ENCODE data around the gene ANKDD1B. TPM values are rescaled to one million over a fixed set of nuclear protein-coding genes. Genes with fewer than 3 reads are reported as not detected.
A peak's percentile ranks its signal among the peaks of the same experiment; 100 is the strongest.

The ANKDD1B gene
- total RNA-seq, 1 experiment from 2014 or later, result 0.10 TPM

DNA sequence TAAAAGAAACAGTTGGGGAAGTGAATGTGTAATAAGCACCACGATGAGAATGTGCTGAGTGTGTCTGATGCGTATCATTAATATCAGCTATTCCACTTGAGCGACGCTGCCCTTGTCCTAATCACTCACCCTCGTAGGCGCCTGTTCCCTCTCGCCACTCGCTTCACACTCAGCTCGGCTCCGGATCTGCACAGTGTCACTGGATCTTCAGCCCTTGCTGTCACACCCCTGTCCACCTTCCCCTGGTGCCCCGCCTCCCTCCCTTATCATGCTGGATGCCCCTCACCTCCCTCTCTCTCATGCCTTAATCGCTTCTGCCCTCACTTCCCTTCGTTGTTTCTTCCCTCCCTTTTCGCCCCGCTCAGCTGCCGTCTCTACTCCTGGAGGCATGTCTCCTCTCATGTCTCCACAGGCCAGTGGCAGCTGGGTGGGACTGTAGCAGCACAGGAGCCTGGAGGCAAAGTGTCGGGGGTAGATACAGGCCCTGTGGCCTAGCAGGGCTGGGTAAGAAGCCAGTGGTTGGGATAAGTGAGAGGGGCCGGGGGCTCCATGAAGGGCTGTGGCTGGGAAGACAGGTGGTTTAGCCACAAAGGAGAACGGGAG lies 43.5 kb downstream of the ANKDD1B start:
- no TSS peak for BruUV-seq (replicated peaks)
- DNase-seq (ENCODE audit: low read depth, low spot score) (no peak), ATAC-seq (no peak)
- ChIA-PET POLR2A (no interaction called here), CTCF (no interaction called here)
- no peaks in the 10 kb centered on the region for H3K4me1 ChIP-seq (ENCODE audit: control insufficient read depth, insufficient read depth, low read length)
- intact Hi-C loops (cut with micrococcal nuclease; ENCODE audit: unreplicated experiment), result no loop called here
- no peaks in the 10 kb centered on the region for H3K9me3 ChIP-seq (ENCODE audit: control insufficient read depth, insufficient read depth, low read depth, low read length)
- no peaks in the 10 kb centered on the region for H3K36me3 ChIP-seq (ENCODE audit: control insufficient read depth, insufficient read depth, low read length)
- in situ Hi-C loops (cut with HindIII; ENCODE audit: low pct_unique_long_range_greater_than_20kb, low sequenced_read_pairs), result no loop called here
- TF ChIP-seq REST (IDR thresholded peaks at IDR 0.05; ENCODE audit: insufficient read depth in 1 of 2, low read depth in 2 of 2, low read length in 1 of 2), result no peak
- no peak for TF ChIP-seq CTCF (IDR thresholded peaks at IDR 0.05)
- H3K4me3 ChIP-seq (ENCODE audit: low read depth in 2 of 2, low read length in 2 of 2), result no peak overlapping the region
- no peaks in the 10 kb centered on the region for H3K27me3 ChIP-seq (ENCODE audit: control insufficient read depth, insufficient read depth, low read length)
- no peak overlapping the region for H3K27ac ChIP-seq (ENCODE audit: low read length)

GRCh38 chr5:75656311-75657003 lies 45.2 kb downstream of the ANKDD1B start:
- ChIA-PET POLR2A (no interaction called here), CTCF (interaction anchor here (0.5 kb wide), 1 partner anchor 432 kb away, joined by 4 read pairs; no protein-coding TSS in a partner anchor)
- BruUV-seq (replicated peaks), result no TSS peak
- ATAC-seq (0 out of 2 replicates have a peak, but pooled peaks have one; percentile 30), DNase-seq (ENCODE audit: low read depth, low spot score) (no peak)
- TF ChIP-seq SIN3A (IDR thresholded peaks at IDR 0.05; ENCODE audit: borderline replicate concordance, insufficient read depth, low read depth, low read length), result no peak
- no peak for TF ChIP-seq TCF7L2 (IDR thresholded peaks at IDR 0.05; ENCODE audit: low read depth, low read length)
- no peak for TF ChIP-seq POLR2AphosphoS5 (IDR thresholded peaks at IDR 0.05; ENCODE audit: low read depth, low read length)
- no peak for TF ChIP-seq CTCF (IDR thresholded peaks at IDR 0.05)
- no peak for TF ChIP-seq REST (IDR thresholded peaks at IDR 0.05; ENCODE audit: insufficient read depth in 1 of 2, low read depth in 2 of 2, low read length in 1 of 2)
- intact Hi-C loops (cut with micrococcal nuclease; ENCODE audit: unreplicated experiment) (no loop called here), in situ Hi-C loops (cut with HindIII; ENCODE audit: low pct_unique_long_range_greater_than_20kb, low sequenced_read_pairs) (no loop called here)
- Histone ChIP-seq H3K27me3 (ENCODE audit: control insufficient read depth, insufficient read depth, low read length) (no peaks in the 10 kb centered on the region), H3K4me3 (ENCODE audit: low read depth in 2 of 2, low read length in 2 of 2) (peak overlapping the region in 1 of 2 experiments; percentile 7; a peak in 2 of 4 replicates), H3K9me3 (ENCODE audit: control insufficient read depth, insufficient read depth, low read depth, low read length) (no peaks in the 10 kb centered on the region), H3K27ac (ENCODE audit: low read length) (no peak overlapping the region), H3K36me3 (ENCODE audit: control insufficient read depth, insufficient read depth, low read length) (no peaks in the 10 kb centered on the region), H3K4me1 (ENCODE audit: control insufficient read depth, insufficient read depth, low read length) (no peaks in the 10 kb centered on the region)

All from Panc1 (cell line).